A549 (cell line): ENCODE data around the gene NCAPD3.
A peak's percentile ranks its signal among the peaks of the same experiment; 100 is the strongest.

ENCODE experiments used
- CBX8 ChIP-seq: fragments of 200-600 bp; sonication (generic); IDR thresholded peaks from 2 replicates; pipeline ENCODE4 v1.6.1; 2016
- CEBPB ChIP-seq, 2 experiments: fragments of >200 bp in 1 of 2; sonication (Bioruptor Twin) in 1 of 2; formaldehyde crosslinking in 1 of 2; IDR thresholded peaks; 2 replicates each; pipeline ENCODE4 v1.6.1; 2012 to 2016
- CHD2 ChIP-seq: fragments of 150-350 bp; IDR thresholded peaks from 2 replicates; pipeline ENCODE4 v1.6.1; 2014; ENCODE audit warnings: low read length; ENCODE audit not compliant: partially characterized antibody
- CTCF ChIP-seq: fragments of >200 bp; sonication (Bioruptor Twin); formaldehyde crosslinking; IDR thresholded peaks from 3 replicates; pipeline ENCODE4 v1.5.1; 2016
- EP300 ChIP-seq, 2 experiments: fragments of >200 bp; sonication (Bioruptor Twin); formaldehyde crosslinking; IDR thresholded peaks; 2 replicates in 1 of 2; 3 replicates in 1 of 2; pipeline ENCODE4 v1.6.1; 2016 to 2017
- HES2 ChIP-seq: fragments of >200 bp; sonication (Bioruptor Twin); formaldehyde crosslinking; IDR thresholded peaks from 2 replicates; pipeline ENCODE4 v1.6.1; 2016
- JUN ChIP-seq, 2 experiments: fragments of >200 bp; sonication (Bioruptor Twin); formaldehyde crosslinking; IDR thresholded peaks; 2 replicates in 1 of 2; 3 replicates in 1 of 2; pipeline ENCODE4 v1.6.1; 2016 to 2017
- JUNB ChIP-seq: fragments of >200 bp; sonication (Bioruptor Twin); formaldehyde crosslinking; IDR thresholded peaks from 2 replicates; pipeline ENCODE4 v1.6.1; 2016
- MAX ChIP-seq: IDR thresholded peaks from 2 replicates; pipeline ENCODE4 v1.6.1; 2012
- POLR2A ChIP-seq: IDR thresholded peaks from 2 replicates; pipeline ENCODE4 v1.6.1; 2012; ENCODE audit warnings: mild to moderate bottlenecking, low read length
- RAD21 ChIP-seq, 2 experiments: fragments of >200 bp in 1 of 2; sonication (Bioruptor Twin) in 1 of 2; formaldehyde crosslinking in 1 of 2; IDR thresholded peaks in 1 of 2; conservative IDR thresholded peaks in 1 of 2; 2 replicates in 1 of 2; 3 replicates in 1 of 2; pipeline ENCODE4 v1.6.1; 2012 to 2018; ENCODE audit warnings: inconsistent platforms in 1 of 2
- RCOR1 ChIP-seq: fragments of 150-350 bp; IDR thresholded peaks from 2 replicates; pipeline ENCODE4 v1.6.1; 2014; ENCODE audit warnings: antibody characterized with exemption, low read length, low read depth
- SMC3 ChIP-seq: fragments of >200 bp; sonication (Bioruptor Twin); formaldehyde crosslinking; IDR thresholded peaks from 3 replicates; pipeline ENCODE4 v1.6.1; 2018; ENCODE audit warnings: inconsistent platforms
- SREBF2 ChIP-seq: fragments of 450-650 bp; IDR thresholded peaks from 2 replicates; pipeline ENCODE4 v1.6.1; 2014; ENCODE audit warnings: mild to moderate bottlenecking, moderate library complexity

GRCh38 chr11:134236834-134237556 lies 13.2 kb upstream of the NCAPD3 start:
- TF ChIP-seq SREBF2 (no peak), EP300 (IDR thresholded peaks at IDR 0.05) (no peak), JUNB (no peak), CTCF (no peak), RAD21 (conservative IDR thresholded peaks at IDR 0.05 in 1 of 2, IDR thresholded peaks at IDR 0.05 in 1 of 2) (no peak), HES2 (no peak), CBX8 (no peak), MAX (no peak), CHD2 (no peak), RCOR1 (no peak), CEBPB (IDR thresholded peaks at IDR 0.05) (peak in 1 of 2 experiments; percentile 15; a peak in 1 of 4 replicates), SMC3 (no peak), JUN (IDR thresholded peaks at IDR 0.05) (no peak), POLR2A (no peak)
